OCI-LY3 (cell line): Measurements from ENCODE around the gene DLX4.

Experiments
- H2AFZ ChIP-seq: fragments of 200-600, 300-600 bp; shearing (Covaris generic); 2 replicates; pipeline ENCODE4 v1.6.0; 2014; ENCODE audit warnings: antibody characterized with exemption, low read depth, low read length
- H3K27ac ChIP-seq: fragments of 200-600, 300-600 bp; sonication (generic); 2 replicates; pipeline ENCODE4 v1.5.1; 2014; ENCODE audit warnings: mild to moderate bottlenecking, low read length, moderate library complexity, mixed read lengths
- H3K27me3 ChIP-seq: fragments of 200-600, 300-600 bp; sonication (generic); 2 replicates; pipeline ENCODE4 v1.6.1; 2014; ENCODE audit warnings: low read depth, low read length, mixed read lengths
- H3K36me3 ChIP-seq: fragments of 200-600, 300-600 bp; sonication (generic); replicated peaks from 2 replicates; pipeline ENCODE3; 2014; ENCODE audit warnings: low read depth, low read length, mixed read lengths
- H3K4me1 ChIP-seq: fragments of 300-600, 200-600 bp; sonication (generic); 2 replicates; pipeline ENCODE4 v1.6.1; 2014; ENCODE audit warnings: low read length, mixed read lengths
- H3K4me2 ChIP-seq: fragments of 200-600, 300-600 bp; sonication (generic); 2 replicates; pipeline ENCODE4 v1.6.1; 2014; ENCODE audit warnings: low read length, mixed read lengths
- H3K4me3 ChIP-seq: fragments of 300-600, 200-600 bp; sonication (generic); 2 replicates; pipeline ENCODE4 v1.5.1; 2014; ENCODE audit warnings: antibody characterized with exemption, mild to moderate bottlenecking, low read length, moderate library complexity
- H3K79me2 ChIP-seq: fragments of 300-600, 200-600 bp; shearing (Covaris generic); 2 replicates; pipeline ENCODE4 v1.6.1; 2014; ENCODE audit warnings: mild to moderate bottlenecking, low read length, mixed read lengths
- H3K9ac ChIP-seq: fragments of 300-600, 200-600 bp; shearing (Covaris generic); 2 replicates; pipeline ENCODE4 v1.6.0; 2014; ENCODE audit warnings: mild to moderate bottlenecking, low read length, moderate library complexity
- H3K9me3 ChIP-seq: fragments of 200-600, 300-600 bp; shearing (Covaris generic); 2 replicates; pipeline ENCODE4 v1.6.1; 2014; ENCODE audit warnings: low read length, mixed read lengths; ENCODE audit not compliant: insufficient read depth
- H4K20me1 ChIP-seq: fragments of 200-600, 300-600 bp; sonication (generic); 2 replicates; pipeline ENCODE4 v1.6.1; 2016; ENCODE audit warnings: low read length, mixed read lengths; ENCODE audit not compliant: insufficient read depth
- EZH2phosphoT487 ChIP-seq: fragments of 200-600 bp; shearing (Covaris generic); IDR thresholded peaks from 2 replicates; pipeline ENCODE4 v1.6.1; 2018; ENCODE audit warnings: antibody characterized with exemption, mixed run types, low read depth
- TF ChIP-seq, protein P1 (sequence below): fragments of 200-600, 300-600 bp; sonication (generic); IDR thresholded peaks from 2 replicates; pipeline ENCODE4 v1.5.1; 2014; ENCODE audit warnings: antibody characterized with exemption, low read length, low read depth

Gene DLX4

DNA sequence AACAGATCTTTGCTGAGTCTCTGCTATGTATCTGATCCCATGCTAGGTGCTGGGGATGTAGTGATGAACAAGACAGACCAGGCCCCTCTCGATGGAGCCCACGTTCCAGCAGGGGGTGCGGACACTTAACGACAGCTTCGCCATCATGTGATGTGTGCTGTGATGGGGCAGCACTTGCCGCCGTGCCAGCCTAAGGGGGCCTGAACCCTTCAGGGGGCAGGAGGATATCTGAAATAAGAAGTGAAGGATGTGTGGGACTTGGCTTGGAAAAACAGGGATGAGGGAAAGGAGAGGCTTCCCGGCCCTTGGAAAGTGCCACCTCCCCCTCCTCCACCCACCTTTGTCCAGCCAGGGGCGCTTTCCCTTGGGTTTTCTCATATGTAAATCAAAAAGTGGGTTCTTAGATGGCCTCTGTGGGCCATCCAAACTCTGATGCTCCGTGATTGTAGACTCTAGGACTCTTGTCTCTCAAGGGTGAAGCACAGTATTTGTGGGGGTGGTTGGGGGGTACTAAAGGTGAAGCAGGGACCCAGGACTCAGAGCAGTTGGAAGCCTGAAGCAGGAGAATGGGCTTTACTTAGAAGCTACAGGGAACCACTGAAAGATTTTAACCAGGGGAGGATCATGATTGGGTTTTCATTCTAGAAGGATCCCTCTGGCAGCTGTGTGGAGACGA, 30.0 kb downstream of the DLX4 start:
- H3K4me3 ChIP-seq, result peak overlapping the region; percentile 75
- H2AFZ ChIP-seq, result peak overlapping the region; percentile 100
- peak overlapping the region; percentile 69 for H3K9ac ChIP-seq
- H3K36me3 ChIP-seq, result no peaks in the 10 kb centered on the region
- H3K4me1 ChIP-seq, result peaks cover 10% of the 10 kb centered on the region
- H3K27me3 ChIP-seq, result peaks cover 22% of the 10 kb centered on the region
- H3K9me3 ChIP-seq, result no peaks in the 10 kb centered on the region
- no peak overlapping the region for H3K27ac ChIP-seq
- H3K79me2 ChIP-seq, result no peaks in the 10 kb centered on the region
- H3K4me2 ChIP-seq, result peak overlapping the region; percentile 97
- no peaks in the 10 kb centered on the region for H4K20me1 ChIP-seq
- TF ChIP-seq, protein P1, sequence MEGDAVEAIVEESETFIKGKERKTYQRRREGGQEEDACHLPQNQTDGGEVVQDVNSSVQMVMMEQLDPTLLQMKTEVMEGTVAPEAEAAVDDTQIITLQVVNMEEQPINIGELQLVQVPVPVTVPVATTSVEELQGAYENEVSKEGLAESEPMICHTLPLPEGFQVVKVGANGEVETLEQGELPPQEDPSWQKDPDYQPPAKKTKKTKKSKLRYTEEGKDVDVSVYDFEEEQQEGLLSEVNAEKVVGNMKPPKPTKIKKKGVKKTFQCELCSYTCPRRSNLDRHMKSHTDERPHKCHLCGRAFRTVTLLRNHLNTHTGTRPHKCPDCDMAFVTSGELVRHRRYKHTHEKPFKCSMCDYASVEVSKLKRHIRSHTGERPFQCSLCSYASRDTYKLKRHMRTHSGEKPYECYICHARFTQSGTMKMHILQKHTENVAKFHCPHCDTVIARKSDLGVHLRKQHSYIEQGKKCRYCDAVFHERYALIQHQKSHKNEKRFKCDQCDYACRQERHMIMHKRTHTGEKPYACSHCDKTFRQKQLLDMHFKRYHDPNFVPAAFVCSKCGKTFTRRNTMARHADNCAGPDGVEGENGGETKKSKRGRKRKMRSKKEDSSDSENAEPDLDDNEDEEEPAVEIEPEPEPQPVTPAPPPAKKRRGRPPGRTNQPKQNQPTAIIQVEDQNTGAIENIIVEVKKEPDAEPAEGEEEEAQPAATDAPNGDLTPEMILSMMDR, result no peak
- TF ChIP-seq EZH2phosphoT487, result no peak

GRCh38 chr17:50003911-50004310, 34.9 kb downstream of the DLX4 start:
- TF ChIP-seq EZH2phosphoT487, result no peak
- TF ChIP-seq, protein P1, result no peak
- peaks cover 20% of the 10 kb centered on the region for H3K4me1 ChIP-seq
- no peak overlapping the region for H3K4me2 ChIP-seq
- peaks cover 25% of the 10 kb centered on the region for H3K27me3 ChIP-seq
- no peak overlapping the region for H3K27ac ChIP-seq
- no peaks in the 10 kb centered on the region for H4K20me1 ChIP-seq
- H3K79me2 ChIP-seq, result no peaks in the 10 kb centered on the region
- no peaks in the 10 kb centered on the region for H3K9me3 ChIP-seq
- no peak overlapping the region for H3K9ac ChIP-seq
- H2AFZ ChIP-seq, result no peak overlapping the region
- no peak overlapping the region for H3K4me3 ChIP-seq
- H3K36me3 ChIP-seq, result no peaks in the 10 kb centered on the region

- peaks cover 19% of the 10 kb centered on the region for H3K4me1 ChIP-seq
- no peak overlapping the region for H3K27ac ChIP-seq
- H3K36me3 ChIP-seq, result no peaks in the 10 kb centered on the region
- H3K9me3 ChIP-seq, result peaks cover 5% of the 10 kb centered on the region
- H3K79me2 ChIP-seq, result no peaks in the 10 kb centered on the region
- H3K4me2 ChIP-seq, result no peak overlapping the region
- no peaks in the 10 kb centered on the region for H4K20me1 ChIP-seq
- TF ChIP-seq, protein P1, result no peak
- no peak for TF ChIP-seq EZH2phosphoT487
- H3K9ac ChIP-seq, result no peak overlapping the region
- H2AFZ ChIP-seq, result no peak overlapping the region
- peaks cover 22% of the 10 kb centered on the region for H3K27me3 ChIP-seq
- H3K4me3 ChIP-seq, result no peak overlapping the region
Measured at GRCh38 chr17:50009282-50009681, 40.3 kb downstream of the DLX4 start.

DNA sequence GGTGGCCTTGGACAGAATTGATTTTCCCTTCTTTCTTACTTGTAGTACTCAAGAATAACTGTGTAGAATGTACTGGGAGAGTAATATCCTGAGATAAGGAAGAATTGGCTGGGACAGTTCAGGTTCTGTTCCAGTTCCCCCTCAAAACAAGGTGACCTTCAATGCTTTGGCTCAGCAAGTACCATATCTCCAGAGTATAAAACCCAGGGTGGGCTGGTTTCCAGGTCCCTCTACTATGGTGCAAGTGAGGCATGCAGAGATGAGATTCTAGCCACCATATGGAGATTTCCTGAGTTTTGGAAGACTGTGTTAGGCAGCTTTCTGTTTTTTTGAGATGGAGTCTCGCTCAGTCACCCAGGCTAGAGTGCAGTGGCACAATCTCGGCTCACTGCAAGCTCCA, 44.1 kb downstream of the DLX4 start:
- Histone ChIP-seq H2AFZ (no peak overlapping the region), H3K9ac (no peak overlapping the region)
- no peak for TF ChIP-seq EZH2phosphoT487
- TF ChIP-seq, protein P1, result no peak

More for the DNA sequence above, 44.1 kb downstream of the DLX4 start:
- H3K27ac ChIP-seq, result no peak overlapping the region
- peaks cover 5% of the 10 kb centered on the region for H3K9me3 ChIP-seq
- no peaks in the 10 kb centered on the region for H4K20me1 ChIP-seq
- H3K4me2 ChIP-seq, result no peak overlapping the region
- no peak overlapping the region for H3K4me3 ChIP-seq
- no peaks in the 10 kb centered on the region for H3K36me3 ChIP-seq
- H3K27me3 ChIP-seq, result peaks cover 22% of the 10 kb centered on the region
- no peaks in the 10 kb centered on the region for H3K79me2 ChIP-seq
- H3K4me1 ChIP-seq, result peaks cover 3% of the 10 kb centered on the region
